ENCODE data around the gene TBC1D19.

DNA sequence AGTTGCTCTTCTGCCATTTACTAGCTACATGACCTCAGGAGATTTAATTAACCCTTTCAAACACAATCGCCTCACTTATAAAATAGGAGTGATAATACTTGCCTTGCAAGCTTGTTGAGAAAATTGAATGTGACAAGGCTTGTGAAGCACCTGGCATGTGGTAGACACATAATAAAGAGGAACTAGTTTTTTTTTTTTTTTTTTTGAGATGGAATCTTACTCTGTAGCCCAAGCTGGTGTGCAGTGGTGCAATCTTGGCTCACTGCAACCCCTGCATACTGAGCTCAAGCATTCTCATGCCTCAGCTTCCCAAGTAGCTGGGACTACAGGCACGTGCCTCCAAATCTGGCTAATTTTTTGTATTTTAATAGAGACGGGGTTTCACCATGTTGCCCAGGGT is 203.0 kb downstream of the TBC1D19 start:
- TF ChIP-seq POLR2AphosphoS5 (IDR thresholded peaks at IDR 0.05; ENCODE audit: low read depth, low read length) (no peak), TAF1 (IDR thresholded peaks at IDR 0.05; ENCODE audit: borderline replicate concordance, insufficient read depth, low read length) (no peak)

All from PFSK-1 (cell line).